ENCODE measurements around the gene UNC45A. TPM values are rescaled to one million over a fixed set of nuclear protein-coding genes. Genes with fewer than 3 reads are reported as not detected.

UNC45A gene
- total RNA-seq, 1 donor from 2014 or later = 70.9 TPM

GRCh38 chr15:90938261-90938660 is 3.2 kb downstream of the UNC45A start:
- no peaks in the 10 kb centered on the region for H3K9me3 Mint-ChIP-seq (ENCODE audit: low read depth)
- no peak overlapping the region for H3K4me3 Mint-ChIP-seq (ENCODE audit: unreplicated experiment)
- peaks cover 22% of the 10 kb centered on the region for H3K4me1 Mint-ChIP-seq (ENCODE audit: low read depth)
- no peak for TF ChIP-seq CTCF (IDR thresholded peaks at IDR 0.05)
- H3K27me3 Mint-ChIP-seq (ENCODE audit: low read depth) = no peaks in the 10 kb centered on the region
- no peak overlapping the region for H3K27ac Mint-ChIP-seq (ENCODE audit: unreplicated experiment)
- H3K36me3 Mint-ChIP-seq (ENCODE audit: low read depth) = peaks cover 22% of the 10 kb centered on the region
- DNase-seq (ENCODE audit: low spot score) = no peak

- DNase-seq (ENCODE audit: low spot score) = no peak
- H3K4me3 Mint-ChIP-seq (ENCODE audit: unreplicated experiment) = no peak overlapping the region
- H3K27me3 Mint-ChIP-seq (ENCODE audit: low read depth) = no peaks in the 10 kb centered on the region
- H3K9me3 Mint-ChIP-seq (ENCODE audit: low read depth) = no peaks in the 10 kb centered on the region
- peaks cover 15% of the 10 kb centered on the region for H3K4me1 Mint-ChIP-seq (ENCODE audit: low read depth)
- TF ChIP-seq CTCF (IDR thresholded peaks at IDR 0.05) = no peak
- H3K27ac Mint-ChIP-seq (ENCODE audit: unreplicated experiment) = no peak overlapping the region
- peaks cover 23% of the 10 kb centered on the region for H3K36me3 Mint-ChIP-seq (ENCODE audit: low read depth)
Measured at GRCh38 chr15:90939756-90940155, 4.7 kb downstream of the UNC45A start.

- Mint-ChIP-seq H3K27me3 (ENCODE audit: low read depth) (no peaks in the 10 kb centered on the region), H3K9me3 (ENCODE audit: low read depth) (no peaks in the 10 kb centered on the region), H3K4me1 (ENCODE audit: low read depth) (peaks cover 9% of the 10 kb centered on the region), H3K4me3 (ENCODE audit: unreplicated experiment) (no peak overlapping the region), H3K36me3 (ENCODE audit: low read depth) (peaks cover 27% of the 10 kb centered on the region), H3K27ac (ENCODE audit: unreplicated experiment) (no peak overlapping the region)
- no peak for DNase-seq (ENCODE audit: low spot score)
- no peak for TF ChIP-seq CTCF (IDR thresholded peaks at IDR 0.05)
Measured at GRCh38 chr15:90941038-90941437, 6.0 kb downstream of the UNC45A start.

GRCh38 chr15:90942354-90943120 is 7.5 kb downstream of the UNC45A start:
- DNase-seq (ENCODE audit: low spot score) = peak; percentile 56
- Mint-ChIP-seq H3K36me3 (ENCODE audit: low read depth) (peaks cover 31% of the 10 kb centered on the region), H3K9me3 (ENCODE audit: low read depth) (no peaks in the 10 kb centered on the region), H3K27ac (ENCODE audit: unreplicated experiment) (no peak overlapping the region), H3K27me3 (ENCODE audit: low read depth) (no peaks in the 10 kb centered on the region), H3K4me3 (ENCODE audit: unreplicated experiment) (no peak overlapping the region), H3K4me1 (ENCODE audit: low read depth) (no peaks in the 10 kb centered on the region)
- no peak for TF ChIP-seq CTCF (IDR thresholded peaks at IDR 0.05)

GRCh38 chr15:90945091-90945490 is 10.0 kb downstream of the UNC45A start:
- TF ChIP-seq CTCF (IDR thresholded peaks at IDR 0.05) = no peak
- H3K9me3 Mint-ChIP-seq (ENCODE audit: low read depth) = no peaks in the 10 kb centered on the region
- H3K4me1 Mint-ChIP-seq (ENCODE audit: low read depth) = no peaks in the 10 kb centered on the region
- H3K4me3 Mint-ChIP-seq (ENCODE audit: unreplicated experiment) = no peak overlapping the region
- no peaks in the 10 kb centered on the region for H3K27me3 Mint-ChIP-seq (ENCODE audit: low read depth)
- no peak for DNase-seq (ENCODE audit: low spot score)
- H3K36me3 Mint-ChIP-seq (ENCODE audit: low read depth) = peaks cover 33% of the 10 kb centered on the region
- H3K27ac Mint-ChIP-seq (ENCODE audit: unreplicated experiment) = no peak overlapping the region
